ENCODE measurements around the gene ZNF678.

Gene ZNF678

DNA sequence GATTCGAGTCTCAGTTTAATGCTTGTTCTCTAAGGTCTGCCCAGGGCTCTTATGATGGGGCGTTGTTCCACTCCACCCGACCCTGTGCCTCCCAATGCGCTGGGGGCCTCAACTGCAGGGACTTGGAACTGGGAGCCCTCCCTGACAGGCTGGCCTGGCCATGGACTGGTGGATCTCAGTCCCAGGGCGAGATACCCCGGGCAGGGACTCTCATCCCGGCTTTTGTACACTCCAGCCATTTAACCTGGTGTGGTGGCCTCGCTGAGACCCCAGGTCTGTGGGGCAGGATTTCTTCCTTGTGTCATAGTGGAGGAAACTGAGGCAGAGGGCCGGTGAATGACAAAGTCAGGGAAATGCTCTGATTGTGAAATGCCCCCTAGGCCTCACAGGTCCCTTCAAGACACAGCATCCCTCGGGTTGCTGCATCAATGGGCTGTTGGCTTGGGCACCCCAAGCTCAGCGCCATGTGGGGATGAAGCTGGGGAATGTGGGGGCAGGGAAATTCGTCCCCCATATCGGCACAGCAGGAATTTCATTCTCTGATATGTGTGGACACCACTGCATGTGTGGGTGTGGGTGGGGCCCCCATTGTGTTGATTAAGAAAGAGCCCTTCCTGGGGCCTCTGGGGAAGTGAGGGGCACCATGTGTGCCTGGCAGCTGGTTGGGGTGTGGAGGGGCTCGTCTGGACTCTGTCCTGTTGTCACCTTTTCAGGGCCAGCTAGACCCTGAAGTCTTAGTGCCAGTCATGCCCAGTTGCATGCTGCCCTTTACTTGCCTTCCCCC, 19.9 kb upstream of the ZNF678 start:
- Histone ChIP-seq H3K27me3 (ENCODE audit: insufficient read depth, low read length, poor library complexity, severe bottlenecking) (no peaks in the 10 kb centered on the region), H3K9me3 (ENCODE audit: insufficient read depth, low read depth, low read length) (no peaks in the 10 kb centered on the region; the same call in 1 of the 2 replicates), H3K9me2 (replicated peaks; ENCODE audit: low read depth, low read length) (no peaks in the 10 kb centered on the region), H4K20me1 (ENCODE audit: insufficient read depth, low read length, poor library complexity, severe bottlenecking) (no peaks in the 10 kb centered on the region), H3K4me3 (ENCODE audit: low read length, poor library complexity, severe bottlenecking) (no peak overlapping the region), H3F3A (ENCODE audit: low read depth) (no peaks in the 10 kb centered on the region), H3K4me2 (ENCODE audit: low read depth, low read length, poor library complexity, severe bottlenecking) (no peak overlapping the region), H3K9ac (ENCODE audit: low read depth, low read length, poor library complexity, severe bottlenecking) (no peak overlapping the region), H3K36me3 (ENCODE audit: insufficient read depth, low read length) (no peaks in the 10 kb centered on the region), H2AFZ (ENCODE audit: low read length) (no peak overlapping the region), H3K4me1 (ENCODE audit: insufficient read depth, low read length, poor library complexity, severe bottlenecking) (no peaks in the 10 kb centered on the region), H3K79me2 (ENCODE audit: insufficient read depth, low read length) (no peaks in the 10 kb centered on the region)
- TF ChIP-seq EZH2phosphoT487 (IDR thresholded peaks at IDR 0.05; ENCODE audit: borderline replicate concordance) = no peak
- TF ChIP-seq, protein P1, sequence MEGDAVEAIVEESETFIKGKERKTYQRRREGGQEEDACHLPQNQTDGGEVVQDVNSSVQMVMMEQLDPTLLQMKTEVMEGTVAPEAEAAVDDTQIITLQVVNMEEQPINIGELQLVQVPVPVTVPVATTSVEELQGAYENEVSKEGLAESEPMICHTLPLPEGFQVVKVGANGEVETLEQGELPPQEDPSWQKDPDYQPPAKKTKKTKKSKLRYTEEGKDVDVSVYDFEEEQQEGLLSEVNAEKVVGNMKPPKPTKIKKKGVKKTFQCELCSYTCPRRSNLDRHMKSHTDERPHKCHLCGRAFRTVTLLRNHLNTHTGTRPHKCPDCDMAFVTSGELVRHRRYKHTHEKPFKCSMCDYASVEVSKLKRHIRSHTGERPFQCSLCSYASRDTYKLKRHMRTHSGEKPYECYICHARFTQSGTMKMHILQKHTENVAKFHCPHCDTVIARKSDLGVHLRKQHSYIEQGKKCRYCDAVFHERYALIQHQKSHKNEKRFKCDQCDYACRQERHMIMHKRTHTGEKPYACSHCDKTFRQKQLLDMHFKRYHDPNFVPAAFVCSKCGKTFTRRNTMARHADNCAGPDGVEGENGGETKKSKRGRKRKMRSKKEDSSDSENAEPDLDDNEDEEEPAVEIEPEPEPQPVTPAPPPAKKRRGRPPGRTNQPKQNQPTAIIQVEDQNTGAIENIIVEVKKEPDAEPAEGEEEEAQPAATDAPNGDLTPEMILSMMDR (conservative IDR thresholded peaks at IDR 0.05; ENCODE audit: low read length) = no peak

DNA sequence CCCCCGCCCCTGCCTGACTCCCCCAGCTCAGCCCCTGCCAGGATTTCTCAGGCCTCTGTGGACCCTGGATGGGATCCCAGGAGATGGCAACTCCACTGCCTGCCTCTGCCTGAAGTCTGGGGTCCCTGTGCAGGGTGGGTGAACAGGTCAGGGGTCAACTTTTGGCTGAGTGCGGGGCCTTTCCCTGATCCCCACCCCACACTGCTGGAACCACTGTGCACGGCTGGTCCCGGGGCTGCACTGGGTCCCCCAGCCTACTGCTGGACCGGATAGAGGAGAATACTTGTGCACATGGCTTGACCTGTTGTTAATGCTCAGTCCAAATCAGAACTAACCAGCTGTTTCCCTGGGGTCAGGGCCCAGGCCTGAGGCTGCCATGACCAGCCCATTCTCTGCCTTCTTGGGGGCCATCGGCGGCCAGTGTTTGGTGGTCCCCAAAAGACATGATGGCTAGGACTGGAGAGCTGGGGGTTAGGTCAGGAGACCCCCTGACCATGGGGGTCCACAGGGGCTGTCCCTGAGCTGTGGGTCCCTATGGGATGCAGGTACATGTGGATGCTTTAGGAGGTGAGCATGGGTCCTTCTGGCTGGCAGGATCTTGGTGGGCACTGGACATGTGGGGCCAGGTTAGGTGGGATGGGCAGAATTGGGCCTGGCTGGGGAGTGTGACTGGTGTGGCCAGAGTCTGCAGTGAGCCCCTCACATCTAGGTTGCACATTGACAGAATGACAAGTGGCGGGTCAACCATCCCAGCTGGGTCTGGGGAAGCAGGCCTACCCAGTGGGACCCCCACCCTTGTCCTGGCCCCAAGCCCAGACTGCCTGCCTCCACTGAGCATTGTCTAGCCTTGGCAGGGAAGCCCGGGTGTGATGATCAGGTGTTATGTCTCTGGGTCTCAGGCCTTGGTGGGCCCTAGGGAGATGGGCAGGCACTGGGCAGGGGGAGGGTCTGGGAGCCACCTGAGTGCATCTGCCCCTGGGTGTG, 19.0 kb upstream of the ZNF678 start:
- Histone ChIP-seq H3F3A (ENCODE audit: low read depth) (no peaks in the 10 kb centered on the region), H3K4me1 (ENCODE audit: insufficient read depth, low read length, poor library complexity, severe bottlenecking) (no peaks in the 10 kb centered on the region), H3K79me2 (ENCODE audit: insufficient read depth, low read length) (no peaks in the 10 kb centered on the region), H4K20me1 (ENCODE audit: insufficient read depth, low read length, poor library complexity, severe bottlenecking) (no peaks in the 10 kb centered on the region), H2AFZ (ENCODE audit: low read length) (no peak overlapping the region), H3K27me3 (ENCODE audit: insufficient read depth, low read length, poor library complexity, severe bottlenecking) (no peaks in the 10 kb centered on the region), H3K9me2 (replicated peaks; ENCODE audit: low read depth, low read length) (no peaks in the 10 kb centered on the region), H3K36me3 (ENCODE audit: insufficient read depth, low read length) (no peaks in the 10 kb centered on the region), H3K4me2 (ENCODE audit: low read depth, low read length, poor library complexity, severe bottlenecking) (no peak overlapping the region), H3K9ac (ENCODE audit: low read depth, low read length, poor library complexity, severe bottlenecking) (no peak overlapping the region), H3K9me3 (ENCODE audit: insufficient read depth, low read depth, low read length) (no peaks in the 10 kb centered on the region; the same call in 1 of the 2 replicates), H3K4me3 (ENCODE audit: low read length, poor library complexity, severe bottlenecking) (no peak overlapping the region)
- TF ChIP-seq, protein P1 (conservative IDR thresholded peaks at IDR 0.05; ENCODE audit: low read length) = no peak
- TF ChIP-seq EZH2phosphoT487 (IDR thresholded peaks at IDR 0.05; ENCODE audit: borderline replicate concordance) = no peak

DNA sequence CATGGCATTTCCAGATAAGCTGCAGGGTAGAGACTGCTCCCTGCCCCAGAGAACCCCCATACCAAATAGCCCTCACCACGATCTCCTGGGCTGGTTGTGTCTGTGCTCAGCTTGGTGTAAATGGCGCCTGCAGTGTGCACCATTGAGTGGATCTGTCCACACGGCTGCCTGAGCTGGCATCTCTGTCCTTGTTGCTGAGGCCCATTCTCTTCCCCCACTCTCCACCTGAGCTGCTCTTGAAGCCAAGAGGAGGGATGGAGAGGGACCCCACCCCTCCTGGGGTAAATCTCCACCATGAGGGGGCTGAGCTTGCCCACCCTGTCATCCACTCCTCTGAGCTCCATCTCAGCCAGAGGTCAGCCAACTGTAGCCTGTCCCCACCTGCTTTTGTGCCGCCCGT, 18.0 kb upstream of the ZNF678 start:
- TF ChIP-seq, protein P1 (conservative IDR thresholded peaks at IDR 0.05; ENCODE audit: low read length) = no peak
- no peak for TF ChIP-seq EZH2phosphoT487 (IDR thresholded peaks at IDR 0.05; ENCODE audit: borderline replicate concordance)
- H3K36me3 ChIP-seq (ENCODE audit: insufficient read depth, low read length) = no peaks in the 10 kb centered on the region
- H3F3A ChIP-seq (ENCODE audit: low read depth) = no peaks in the 10 kb centered on the region
- no peak overlapping the region for H3K4me3 ChIP-seq (ENCODE audit: low read length, poor library complexity, severe bottlenecking)
- no peaks in the 10 kb centered on the region for H4K20me1 ChIP-seq (ENCODE audit: insufficient read depth, low read length, poor library complexity, severe bottlenecking)
- H3K9me3 ChIP-seq (ENCODE audit: insufficient read depth, low read depth, low read length) = no peaks in the 10 kb centered on the region; the same call in 1 of the 2 replicates
- H3K9me2 ChIP-seq (replicated peaks; ENCODE audit: low read depth, low read length) = no peaks in the 10 kb centered on the region
- no peaks in the 10 kb centered on the region for H3K4me1 ChIP-seq (ENCODE audit: insufficient read depth, low read length, poor library complexity, severe bottlenecking)
- H3K4me2 ChIP-seq (ENCODE audit: low read depth, low read length, poor library complexity, severe bottlenecking) = no peak overlapping the region
- H3K27me3 ChIP-seq (ENCODE audit: insufficient read depth, low read length, poor library complexity, severe bottlenecking) = no peaks in the 10 kb centered on the region
- no peak overlapping the region for H2AFZ ChIP-seq (ENCODE audit: low read length)
- H3K9ac ChIP-seq (ENCODE audit: low read depth, low read length, poor library complexity, severe bottlenecking) = no peak overlapping the region
- H3K79me2 ChIP-seq (ENCODE audit: insufficient read depth, low read length) = no peaks in the 10 kb centered on the region
